ENCODE results near the gene JADE2. TPM values are rescaled to one million over a fixed set of nuclear protein-coding genes. Genes with fewer than 3 reads are reported as not detected.

The JADE2 gene
- total RNA-seq, 1 donor from 2014 or later, result 25.2 TPM

DNA sequence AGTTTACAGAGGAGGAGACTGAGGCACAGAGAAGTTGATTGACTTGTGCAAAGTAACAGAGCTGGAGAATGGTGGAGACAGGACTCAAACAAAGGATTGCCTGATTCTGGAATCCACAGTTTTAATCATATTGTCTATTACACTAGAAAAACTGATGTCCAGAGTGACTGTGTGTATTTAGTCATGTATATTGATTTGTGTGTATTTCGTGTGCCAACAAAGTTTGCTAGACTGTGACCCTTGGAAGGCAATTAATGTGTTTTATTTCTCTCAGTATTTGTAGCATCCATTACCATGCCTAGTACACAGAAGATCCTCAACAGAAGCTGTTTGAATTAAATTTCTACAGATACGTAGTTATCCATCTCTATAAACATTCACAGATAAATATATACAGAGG is 5.5 kb upstream of the JADE2 start:
- H3K36me3 Mint-ChIP-seq, result no peaks in the 10 kb centered on the region
- H3K27ac Mint-ChIP-seq, result no peak overlapping the region

GRCh38 chr5:134521841-134522240 is 3.6 kb upstream of the JADE2 start:
- peaks cover 11% of the 10 kb centered on the region for H3K4me1 Mint-ChIP-seq
- TF ChIP-seq CTCF (IDR thresholded peaks at IDR 0.05; ENCODE audit: unreplicated experiment), result no peak

More for the DNA sequence above, 5.5 kb upstream of the JADE2 start:
- Mint-ChIP-seq H3K9me3 (no peaks in the 10 kb centered on the region), H3K4me3 (no peak overlapping the region), H3K4me1 (peaks cover 11% of the 10 kb centered on the region), H3K27me3 (ENCODE audit: low read depth) (peaks cover 13% of the 10 kb centered on the region)
- DNase-seq (ENCODE audit: low spot score in 2 of 2, unreplicated experiment in 2 of 2), result no peak
- no peak for TF ChIP-seq CTCF (IDR thresholded peaks at IDR 0.05; ENCODE audit: unreplicated experiment)

DNA sequence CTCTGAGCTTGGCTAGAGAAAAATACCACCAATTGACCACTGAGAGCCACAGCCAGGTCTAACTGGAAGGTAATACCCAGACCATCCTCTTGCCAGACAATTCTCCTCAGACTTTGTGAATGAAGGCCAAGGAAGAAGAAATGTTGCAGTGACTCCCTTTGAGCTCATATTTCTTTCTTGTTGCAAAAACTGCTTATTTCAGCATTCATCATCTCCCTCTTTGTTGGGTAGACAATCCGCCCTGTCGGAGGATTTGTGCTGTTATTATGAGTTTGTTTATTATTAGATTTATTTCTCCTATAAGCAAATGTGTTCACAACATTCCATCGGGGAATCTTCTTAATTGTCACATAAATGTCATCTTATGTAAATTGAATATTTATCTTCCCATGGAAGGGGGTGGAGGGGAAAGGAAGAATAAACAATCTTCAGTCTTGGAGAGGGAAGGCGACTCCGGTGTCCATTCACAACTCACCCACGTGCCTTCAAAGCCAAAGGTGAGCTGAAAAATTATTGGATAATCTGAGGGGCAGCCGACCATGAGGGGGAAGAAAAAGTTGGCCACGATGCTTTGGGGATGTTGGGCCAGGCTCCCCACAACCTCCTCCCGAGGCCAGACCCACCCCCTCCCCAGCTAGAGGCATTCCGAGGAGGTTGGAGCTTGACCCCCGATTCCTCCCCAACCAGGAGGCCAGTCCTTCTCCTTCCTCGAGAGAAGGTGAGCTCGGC is 1.8 kb upstream of the JADE2 start:
- Mint-ChIP-seq H3K36me3 (no peaks in the 10 kb centered on the region), H3K27me3 (ENCODE audit: low read depth) (peaks cover 13% of the 10 kb centered on the region), H3K4me3 (peak overlapping the region; percentile 92), H3K27ac (peak overlapping the region; percentile 84), H3K9me3 (no peaks in the 10 kb centered on the region), H3K4me1 (peaks cover 16% of the 10 kb centered on the region)
- no peak for TF ChIP-seq CTCF (IDR thresholded peaks at IDR 0.05; ENCODE audit: unreplicated experiment)
- DNase-seq (ENCODE audit: low spot score in 2 of 2, unreplicated experiment in 2 of 2), result no peak

More at GRCh38 chr5:134521841-134522240, 3.6 kb upstream of the JADE2 start:
- H3K36me3 Mint-ChIP-seq, result no peaks in the 10 kb centered on the region
- H3K27ac Mint-ChIP-seq, result no peak overlapping the region
- H3K9me3 Mint-ChIP-seq, result no peaks in the 10 kb centered on the region
- H3K27me3 Mint-ChIP-seq (ENCODE audit: low read depth), result peaks cover 13% of the 10 kb centered on the region
- DNase-seq (ENCODE audit: low spot score in 2 of 2, unreplicated experiment in 2 of 2), result no peak
- no peak overlapping the region for H3K4me3 Mint-ChIP-seq

- H3K9me3 Mint-ChIP-seq, result no peaks in the 10 kb centered on the region
- TF ChIP-seq CTCF (IDR thresholded peaks at IDR 0.05; ENCODE audit: unreplicated experiment), result no peak
- peak; percentile 50 to 70 for DNase-seq (ENCODE audit: low spot score in 2 of 2, unreplicated experiment in 2 of 2)
- peak overlapping the region; percentile 96 for H3K27ac Mint-ChIP-seq
- peaks cover 13% of the 10 kb centered on the region for H3K27me3 Mint-ChIP-seq (ENCODE audit: low read depth)
- H3K4me1 Mint-ChIP-seq, result peaks cover 16% of the 10 kb centered on the region
- H3K36me3 Mint-ChIP-seq, result no peaks in the 10 kb centered on the region
- H3K4me3 Mint-ChIP-seq, result peak overlapping the region; percentile 92
Observed at GRCh38 chr5:134524272-134524825, 1.1 kb upstream of the JADE2 start.

DNA sequence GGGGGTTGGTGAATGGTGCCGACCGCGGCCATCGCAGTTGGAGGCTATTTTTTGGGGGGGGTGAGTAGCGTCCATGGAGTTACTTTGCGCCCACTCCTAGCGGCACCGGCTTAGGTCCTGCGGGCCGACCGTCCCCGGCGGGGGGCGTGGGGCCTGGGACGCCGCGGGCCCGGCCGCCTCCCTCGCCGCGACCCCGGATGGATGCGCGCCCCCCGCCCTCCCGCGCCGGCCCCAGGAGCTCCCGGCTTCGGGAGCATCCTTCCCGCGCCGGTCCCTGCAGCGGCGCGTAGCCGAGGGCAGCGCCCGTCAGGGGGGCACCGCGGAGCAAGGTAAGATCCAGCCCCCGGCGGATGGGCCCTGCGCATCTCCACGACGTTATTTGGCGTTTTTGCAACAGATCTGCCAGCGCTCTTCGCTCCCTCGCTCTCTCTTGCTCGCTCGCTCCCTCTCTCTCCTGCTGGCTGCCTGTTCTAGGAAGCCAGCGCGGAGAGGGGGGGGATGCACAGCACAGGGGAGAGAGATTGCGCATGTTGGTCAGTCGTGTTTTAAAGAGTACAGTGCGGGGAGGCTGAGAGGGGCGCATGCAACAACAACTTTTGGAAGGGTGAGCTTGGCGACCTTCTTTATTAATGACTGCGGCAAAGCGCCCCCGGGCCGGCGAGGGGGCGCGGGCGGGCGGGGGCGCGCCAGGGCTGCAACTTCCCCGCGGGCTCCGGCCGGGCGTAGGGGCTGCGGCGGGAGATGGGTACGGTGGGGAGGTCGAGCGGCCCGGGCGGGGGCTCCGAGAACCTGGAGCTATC is 413 bp downstream of the JADE2 start:
- Mint-ChIP-seq H3K27me3 (ENCODE audit: low read depth) (peaks cover 4% of the 10 kb centered on the region), H3K9me3 (no peaks in the 10 kb centered on the region), H3K36me3 (no peaks in the 10 kb centered on the region), H3K4me1 (peaks cover 19% of the 10 kb centered on the region), H3K4me3 (peak overlapping the region; percentile 94), H3K27ac (peak overlapping the region; percentile 97)
- no peak for TF ChIP-seq CTCF (IDR thresholded peaks at IDR 0.05; ENCODE audit: unreplicated experiment)
- DNase-seq (ENCODE audit: low spot score in 2 of 2, unreplicated experiment in 2 of 2), result peak; percentile 59 to 77
